Suppressor macrophage treated with lipopolysaccharide for 1 hour (primary cell): ENCODE data around the gene FAT1.
"Not testable (repeated sequence)": the region's sequence is repeated elsewhere in the genome, so short reads cannot be mapped to it uniquely, and the experiment has no call there.

Experiments
- DNase-seq, 3 donors: peaks; one replicate each; pipeline ENCODE4 v3.0.0-alpha.2; 2020 to 2022

Gene FAT1

GRCh38 chr4:186723292-186724057 is at the start of gene FAT1:
TSS of gene FAT1 (minus strand) at chr4:186723856. CDS start at chr4:186709827, 14,029 bp downstream.
- peak; percentile 21 to 50 (median 26) for DNase-seq

GRCh38 chr4:186772936-186773487 is 49.4 kb upstream of the FAT1 start:
- no peak for DNase-seq

- DNase-seq = no peak
Measured at GRCh38 chr4:186771624-186772023, 48.0 kb upstream of the FAT1 start.

DNA sequence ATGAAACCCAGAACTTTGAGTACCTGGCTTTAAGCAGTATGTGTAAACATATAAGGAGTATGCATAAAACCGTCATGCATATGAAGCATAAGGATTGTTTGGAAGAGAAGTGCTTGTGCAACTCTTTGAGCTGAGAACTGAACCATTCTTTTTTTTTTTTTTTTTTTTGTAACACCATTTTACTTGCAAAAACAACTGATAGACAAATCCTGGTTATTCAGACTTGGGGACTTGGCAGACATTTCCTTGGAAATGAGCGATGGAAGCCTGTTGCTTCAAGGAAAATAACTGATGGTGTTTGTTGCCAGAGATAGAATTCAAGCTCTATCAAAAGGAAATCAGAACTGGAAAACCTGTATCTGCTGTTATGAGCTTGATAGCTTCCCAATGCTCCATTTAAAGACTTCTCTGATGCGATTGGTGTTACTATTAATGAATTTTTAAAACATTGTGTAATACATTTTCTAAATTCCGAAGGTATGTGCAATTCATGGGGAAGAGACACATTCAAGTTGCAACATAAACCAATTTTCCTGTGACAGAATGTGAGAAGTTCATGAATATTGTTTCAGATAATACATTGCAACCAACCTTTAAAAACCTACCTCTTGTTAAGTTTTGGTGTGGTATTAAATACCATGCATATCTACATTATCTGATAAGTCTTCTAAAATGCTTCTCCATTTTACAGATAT is 47.0 kb upstream of the FAT1 start:
- DNase-seq = no peak

- DNase-seq = no peak
Measured at GRCh38 chr4:186767794-186768193, 44.1 kb upstream of the FAT1 start.

DNA sequence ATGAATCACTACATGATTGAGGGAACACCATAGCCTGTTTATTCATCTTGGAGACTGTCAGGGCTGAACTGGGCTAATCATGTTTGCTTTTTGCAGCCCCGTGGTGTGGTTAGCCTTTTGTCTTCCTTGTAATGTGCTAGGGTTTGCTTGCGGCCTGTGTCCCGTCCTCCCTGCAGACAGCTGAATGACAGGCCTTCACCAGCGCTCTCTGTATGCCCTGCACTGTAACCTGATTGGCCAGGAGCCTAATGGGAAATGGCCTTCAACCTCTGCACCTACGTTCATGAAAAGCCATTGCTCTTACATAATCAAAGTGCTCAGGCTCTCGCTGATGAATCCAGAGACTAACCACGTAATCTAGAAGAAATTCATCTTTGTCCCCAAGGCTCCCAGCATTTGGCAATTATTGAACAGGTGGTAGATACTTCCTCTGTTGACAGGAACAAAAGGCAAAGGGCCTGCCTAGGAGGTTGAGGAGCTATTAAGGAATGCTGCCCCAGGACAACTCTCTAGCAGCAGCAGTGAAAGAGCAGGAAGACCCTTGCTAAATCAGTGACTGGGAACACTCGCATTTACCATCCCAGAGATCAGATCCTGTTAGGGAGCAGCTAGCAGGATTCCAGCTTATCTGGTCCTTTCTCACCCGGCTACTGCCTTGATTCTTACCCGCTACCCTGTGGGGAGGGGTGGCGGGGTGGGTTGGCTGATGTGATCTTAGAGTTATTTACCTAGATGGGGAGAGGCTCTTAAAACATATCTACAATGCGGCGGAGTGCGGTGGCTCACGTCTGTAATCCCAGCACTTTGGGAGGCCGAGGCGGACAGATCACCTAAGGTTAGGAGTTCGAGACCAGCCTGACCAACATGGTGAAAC is 42.3 kb upstream of the FAT1 start:
- DNase-seq = no peak

- no peak for DNase-seq
Measured at GRCh38 chr4:186765138-186765537, 41.5 kb upstream of the FAT1 start.

DNA sequence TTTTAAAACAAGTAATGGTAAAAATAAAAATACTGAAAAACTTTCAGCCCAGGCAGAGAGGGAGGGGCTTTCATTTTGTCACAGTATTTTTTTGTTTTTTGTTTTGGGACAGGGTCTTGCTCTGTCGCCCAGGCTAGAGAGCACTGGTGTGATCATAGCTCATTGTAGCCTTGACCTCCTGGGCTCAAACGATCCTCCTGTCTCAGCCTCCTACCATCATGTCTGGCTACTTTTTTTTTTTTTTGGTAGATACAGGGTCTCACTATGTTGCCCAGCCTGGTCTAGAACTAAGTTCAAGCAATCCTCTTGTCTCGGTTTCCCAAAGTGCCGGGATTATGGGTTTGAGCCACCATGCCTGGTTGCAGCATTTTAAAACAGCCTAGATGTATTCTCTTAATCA is 40.8 kb upstream of the FAT1 start:
- no peak for DNase-seq

DNA sequence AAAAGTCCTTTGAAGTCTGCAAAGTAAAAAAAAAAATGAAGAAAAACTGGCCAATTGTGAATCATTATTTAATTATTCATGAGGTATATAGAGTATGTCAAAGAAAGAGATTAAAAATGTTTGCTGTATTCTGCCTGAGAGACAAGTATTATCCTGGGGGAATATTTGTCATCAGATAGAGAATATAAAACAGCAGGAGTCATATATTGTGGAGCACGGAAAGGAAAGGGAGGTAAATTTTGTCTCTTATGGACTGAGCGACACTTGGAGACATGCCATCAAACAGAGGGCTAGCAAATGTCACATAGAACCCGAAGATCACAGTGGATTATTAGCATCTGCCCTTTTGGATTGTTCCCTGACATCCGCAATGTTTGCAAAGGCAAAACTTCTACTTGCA is 39.2 kb upstream of the FAT1 start:
- DNase-seq = no peak

- no peak for DNase-seq
Measured at GRCh38 chr4:186762361-186762760, 38.7 kb upstream of the FAT1 start.

DNA sequence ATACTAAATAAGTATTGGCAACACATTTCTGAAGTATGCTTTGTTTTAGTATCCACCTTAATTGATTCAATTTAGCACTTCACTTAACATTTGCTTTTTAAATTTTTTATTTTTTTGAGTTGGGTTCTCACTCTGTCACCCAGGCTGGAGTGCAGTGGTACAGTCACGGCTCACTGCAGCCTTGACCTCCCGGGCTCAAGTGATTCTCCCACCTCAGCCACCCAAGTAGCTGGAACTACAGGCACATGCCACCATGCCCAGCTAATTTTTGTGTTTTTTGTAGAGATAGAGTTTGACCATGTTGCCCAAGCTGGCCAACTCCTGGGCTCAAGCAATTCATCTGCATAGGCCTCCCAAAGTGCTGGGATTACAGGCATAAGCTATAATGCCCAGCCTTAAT is 38.3 kb upstream of the FAT1 start:
- DNase-seq = not testable (repeated sequence)

GRCh38 chr4:186761393-186761792 is 37.7 kb upstream of the FAT1 start:
- DNase-seq = no peak

DNA sequence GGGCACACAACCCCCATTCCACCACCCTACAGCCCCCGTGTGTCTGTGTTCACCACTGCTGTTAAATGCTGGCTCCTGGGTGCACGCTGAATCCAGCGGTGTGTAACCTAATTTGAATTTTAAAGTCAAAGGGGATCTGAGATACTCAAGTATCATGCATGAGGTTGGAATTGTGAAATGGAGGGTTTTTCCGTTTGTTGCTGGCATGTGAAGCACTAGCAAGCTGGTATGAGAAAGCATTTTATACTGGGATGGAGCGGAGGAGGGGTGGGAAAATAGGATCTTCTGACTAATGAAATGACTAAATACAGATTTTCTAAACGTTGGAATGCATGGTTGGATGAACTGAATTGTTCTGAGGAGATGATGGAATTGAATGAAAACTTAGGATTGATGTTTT is 36.9 kb upstream of the FAT1 start:
- no peak for DNase-seq

- no peak for DNase-seq
Measured at GRCh38 chr4:186759990-186760389, 36.3 kb upstream of the FAT1 start.

DNA sequence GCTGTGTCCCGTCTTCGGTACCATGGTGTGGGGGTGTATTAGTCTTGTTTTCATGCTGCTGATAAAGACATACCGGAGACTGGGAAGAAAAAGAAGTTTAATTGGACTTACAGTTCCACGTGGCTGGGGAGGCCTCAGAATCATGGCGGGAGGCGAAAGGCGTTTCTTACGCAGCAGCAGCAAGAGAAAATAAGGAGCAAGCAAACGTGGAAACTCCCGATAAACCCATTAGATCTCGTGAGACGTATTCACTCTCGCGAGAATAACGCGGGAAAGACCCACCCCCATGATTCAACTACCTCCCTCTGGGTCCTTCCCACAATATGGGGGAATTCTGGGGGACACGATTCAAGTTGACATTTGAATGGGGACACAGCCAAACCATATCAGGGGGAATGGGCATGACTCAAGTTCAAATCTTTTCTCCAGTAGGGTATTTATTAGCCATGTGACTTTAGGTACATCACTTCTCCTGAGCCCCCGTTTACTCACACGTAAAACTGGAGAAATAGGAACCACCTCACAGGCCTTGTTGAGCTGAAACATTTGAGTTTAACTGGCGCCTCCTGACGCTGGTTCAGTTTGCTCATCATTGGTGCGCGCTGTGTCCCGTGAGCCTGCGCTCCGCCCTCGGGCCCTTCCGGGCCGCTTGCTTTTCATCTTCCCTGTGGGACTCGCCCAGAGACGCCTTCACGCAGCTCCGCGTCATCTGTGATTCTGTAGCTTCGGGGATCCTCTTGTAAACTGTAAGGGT is 35.5 kb upstream of the FAT1 start:
- DNase-seq = no peak

- no peak for DNase-seq
Measured at GRCh38 chr4:186757696-186758355, 34.2 kb upstream of the FAT1 start.

GRCh38 chr4:186756550-186756949 is 32.9 kb upstream of the FAT1 start:
- not testable (repeated sequence) for DNase-seq

- no peak for DNase-seq
Measured at GRCh38 chr4:186755550-186756519, 32.2 kb upstream of the FAT1 start.

DNA sequence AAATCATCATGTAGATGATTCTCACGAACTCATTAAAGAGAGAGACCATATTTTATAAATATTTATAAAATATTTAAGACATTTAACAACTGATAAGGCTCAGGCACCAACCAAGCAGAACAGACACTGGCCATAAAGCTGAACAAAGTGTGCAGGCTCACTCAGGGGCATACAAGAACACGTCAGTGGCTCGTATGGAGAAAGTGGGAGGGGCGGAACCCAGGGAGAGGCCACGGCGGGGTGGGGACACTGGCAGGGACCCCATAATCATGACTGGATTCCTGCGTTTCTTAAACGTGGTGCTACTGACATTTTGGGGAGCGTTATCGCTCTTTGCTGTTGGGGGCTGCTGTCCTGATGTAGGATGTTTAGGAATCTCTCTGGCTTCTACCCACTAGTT is 31.3 kb upstream of the FAT1 start:
- DNase-seq = no peak

DNA sequence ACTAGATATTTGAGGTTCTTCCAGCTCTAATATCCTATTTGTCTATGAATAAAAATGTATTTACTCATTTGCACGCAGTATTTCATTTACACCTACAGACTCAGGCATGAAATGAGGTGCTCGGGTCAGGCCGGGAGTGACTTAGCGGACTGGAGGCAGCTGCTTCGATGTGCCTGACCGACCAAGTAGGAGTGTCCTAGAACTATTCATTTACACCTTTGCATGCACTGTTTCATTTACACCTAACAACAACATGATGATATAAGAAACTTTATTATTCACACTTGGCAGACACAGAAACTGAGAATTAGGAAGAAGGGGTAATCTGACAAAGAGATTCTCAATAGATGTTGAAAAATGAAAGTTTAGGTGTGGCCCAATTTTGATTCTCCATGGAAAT is 28.7 kb upstream of the FAT1 start:
- DNase-seq = no peak
